Pancreas (tissue), 10 donors: ENCODE data around the gene CHD9. TPM values are rescaled to one million over a fixed set of nuclear protein-coding genes. Genes with fewer than 3 reads are reported as not detected.
A peak's percentile ranks its signal among the peaks of the same experiment; 100 is the strongest.
"Not testable (repeated sequence)": the region's sequence is repeated elsewhere in the genome, so short reads cannot be mapped to it uniquely, and the experiment has no call there.

ENCODE experiments used
- ATAC-seq, 4 donors: fragments of 200-7000 bp; cut with Tn5 transposase; one replicate each; pipeline versions ENCODE4 v1.8.0 to v1.9.1; 2020; ENCODE audit warnings: mild to moderate bottlenecking in 4 of 4, moderate library complexity in 4 of 4
- DNase-seq, 6 donors: peaks; one replicate each; pipeline ENCODE4 v3.0.0-alpha.2; 2020
- FAIRE-seq: peaks from 2 replicates; lab custom pipeline; 2012; peaks lifted over from hg19 to GRCh38; lab: Jason Lieb, UNC
- H3K27ac ChIP-seq, 4 donors: fragments of 200-600 bp; sonication (generic); 1 replicate in 3 of 4; 2 replicates in 1 of 4; pipeline versions ENCODE4 v1.5.0 to v1.8.0; 2020
- H3K27me3 ChIP-seq, 4 donors: fragments of 200-600 bp; one replicate each; pipeline ENCODE4 v1.8.0; 2021
- H3K36me3 ChIP-seq, 3 donors: fragments of 200-600 bp; sonication (generic) in 1 of 3; one replicate each; pipeline versions ENCODE4 v1.5.0 to v1.8.0; 2020 to 2021
- H3K4me1 ChIP-seq, 3 donors: fragments of 200-600 bp; one replicate each; pipeline ENCODE4 v1.8.0; 2021
- H3K4me3 ChIP-seq, 4 donors: fragments of 200-600 bp; sonication (generic) in 2 of 4; one replicate each; pipeline versions ENCODE4 v1.5.0 to v1.8.0; 2020 to 2021
- H3K9me3 ChIP-seq, 4 donors: fragments of 200-600 bp; one replicate each; pipeline ENCODE4 v1.8.0; 2021
- CTCF ChIP-seq, 4 donors: fragments of 200-600 bp; sonication (generic) in 3 of 4; IDR thresholded peaks; one replicate each; pipeline versions ENCODE4 v1.5.0 to v1.8.0; 2021; ENCODE audit warnings: antibody characterized with exemption in 4 of 4
- WGBS, 2 donors: extraction: QIAGEN DNeasy Blood & Tissue Kit; methylation state at CpG; one replicate each; pipeline ENCODE4 v1.1.7; 2013; 5-methylcytosine and 5-hydroxymethylcytosine counted together
- intact Hi-C, 3 donors: fragments of 100-400 bp; cut with DNase I; formaldehyde crosslinking; loops; one replicate each; pipeline versions ENCODE4 v1.11.1 to v1.14.2; 2022
- polyA plus RNA-seq, 2 donors: library from polyadenylated mRNA; stranded (reverse); fragments of 200-250 nt; gene quantifications; one replicate each; pipeline ENCODE4 v1.2.3, GENCODE V29; 2013
- total RNA-seq, 6 donors: library from RNA; stranded (reverse); fragmentation: NEBNext Ultra II Directional in 4 of 6; extraction: Animal tissue kit (Norgen Biotek cat#: 25700) in 4 of 6; gene quantifications; one replicate each; pipeline versions ENCODE4 v1.2.1 to v1.2.4, GENCODE V29; 2021 to 2023
- donor health status: healthy with polysubstance abuse.
- donor health status: DM: no; HTN: no; CAD: no; lungs with moderate emphysema.
- donor health status: DM: no; HTN: no; CAD: no.
- donor health status: control.
- donor health status: control.
- donor health status: Bipolar disorder and iron deficiency.
- donor health status: DM: yes; HTN: yes; CAD: no.
- donor health status: DM: no; HTN: no; CAD: no.
- donor health status: DM: no; HTN: no; CAD: no.
- donor health status: DM: yes; HTN: yes; CAD: no.

The CHD9 gene
- total and polyA plus RNA-seq, 8 donors = 7.2 to 40.9 (median 30.1) TPM

GRCh38 chr16:53073022-53073421 lies 18.2 kb downstream of the CHD9 start:
- WGBS, 2 donors = 93 to 94% methylated on average over 6 of the region's 6 CpGs
- H3K27me3 ChIP-seq = no peaks in the 10 kb centered on the region
- no peaks in the 10 kb centered on the region for H3K36me3 ChIP-seq
- no peak for FAIRE-seq
- no peak for DNase-seq
- no peaks in the 10 kb centered on the region for H3K4me1 ChIP-seq
- TF ChIP-seq CTCF (IDR thresholded peaks at IDR 0.05) = no peak
- no peak overlapping the region for H3K27ac ChIP-seq
- no peak overlapping the region for H3K4me3 ChIP-seq
- H3K9me3 ChIP-seq = no peaks in the 10 kb centered on the region
- no peak for ATAC-seq
- intact Hi-C loops = no loop called here

GRCh38 chr16:53074296-53074695 lies 19.5 kb downstream of the CHD9 start:
- H3K4me3 ChIP-seq, H3K9me3 ChIP-seq, H3K4me1 ChIP-seq, DNase-seq, H3K27ac ChIP-seq, FAIRE-seq, intact Hi-C loops, H3K36me3 ChIP-seq, ATAC-seq, H3K27me3 ChIP-seq: not testable (repeated sequence)
- WGBS, 2 donors = 64 to 90% methylated on average over 3 of the region's 3 CpGs

- H3K36me3 ChIP-seq, DNase-seq, FAIRE-seq, H3K27ac ChIP-seq, H3K27me3 ChIP-seq, H3K9me3 ChIP-seq, H3K4me1 ChIP-seq, ATAC-seq, H3K4me3 ChIP-seq, intact Hi-C loops: not testable (repeated sequence)
- WGBS, 2 donors = 87 to 96% methylated on average over 7 of the region's 7 CpGs
Measured at GRCh38 chr16:53075461-53075860, 20.7 kb downstream of the CHD9 start.

- 85 to 86% methylated on average over 2 of the region's 2 CpGs for WGBS, 2 donors
- Histone ChIP-seq H3K9me3 (no peaks in the 10 kb centered on the region), H3K27ac (no peak overlapping the region), H3K4me1 (peaks cover 0 to 5% (median 0%) of the 10 kb centered on the region in 3 donors), H3K36me3 (no peaks in the 10 kb centered on the region), H3K4me3 (no peak overlapping the region), H3K27me3 (no peaks in the 10 kb centered on the region)
- intact Hi-C loops = no loop called here
- FAIRE-seq = no peak
- no peak for DNase-seq
- TF ChIP-seq CTCF (IDR thresholded peaks at IDR 0.05) = no peak
- no peak for ATAC-seq
Measured at GRCh38 chr16:53078247-53078646, 23.5 kb downstream of the CHD9 start.

- Histone ChIP-seq H3K36me3 (no peaks in the 10 kb centered on the region), H3K9me3 (no peaks in the 10 kb centered on the region), H3K27me3 (no peaks in the 10 kb centered on the region), H3K4me3 (no peak overlapping the region), H3K27ac (no peak overlapping the region), H3K4me1 (peaks cover 0 to 5% (median 0%) of the 10 kb centered on the region in 3 donors)
- FAIRE-seq (no peak), DNase-seq (no peak), ATAC-seq (no peak)
- no peak for TF ChIP-seq CTCF (IDR thresholded peaks at IDR 0.05)
- intact Hi-C loops = no loop called here
- 86 to 90% methylated on average over 6 of the region's 6 CpGs for WGBS, 2 donors
Measured at GRCh38 chr16:53078765-53079485, 24.1 kb downstream of the CHD9 start.

GRCh38 chr16:53080345-53081031 lies 25.7 kb downstream of the CHD9 start:
- ATAC-seq = peak in 3 of 4 donors; percentile 50 to 75 (median 61)
- Histone ChIP-seq H3K27me3 (no peaks in the 10 kb centered on the region), H3K27ac (peak overlapping the region in 1 of 4 donors; percentile 12), H3K4me1 (peaks cover 0 to 11% (median 6%) of the 10 kb centered on the region in 3 donors), H3K9me3 (no peaks in the 10 kb centered on the region), H3K36me3 (no peaks in the 10 kb centered on the region), H3K4me3 (no peak overlapping the region)
- no peak for FAIRE-seq
- no peak for DNase-seq
- intact Hi-C loops = no loop called here
- no peak for TF ChIP-seq CTCF (IDR thresholded peaks at IDR 0.05)
- 60 to 72% methylated on average over 8 of the region's 8 CpGs for whole genome bisulfite sequencing, 2 donors
